Prostate gland (tissue), 2 donors: Measurements from ENCODE around the gene USP21. TPM values are rescaled to one million over a fixed set of nuclear protein-coding genes. Genes with fewer than 3 reads are reported as not detected.

Experiments
- DNase-seq: peaks from one replicate; pipeline ENCODE4 v3.0.0-alpha.2; 2019; ENCODE audit warnings: low spot score
- H3K27ac ChIP-seq, 2 donors: fragments of 200-600 bp; sonication (generic); 2 replicates each; pipeline ENCODE4 v1.5.1; 2017 to 2019
- H3K27me3 ChIP-seq: fragments of 200-600 bp; sonication (generic); replicated peaks from 2 replicates; pipeline ENCODE4 v1.5.1; 2019; ENCODE audit not compliant: insufficient read depth
- H3K36me3 ChIP-seq, 2 donors: fragments of 200-600 bp; sonication (generic); 1 replicate in 1 of 2; 2 replicates in 1 of 2; pipeline versions ENCODE4 v1.5.1 to v1.8.1; 2017 to 2019
- H3K4me1 ChIP-seq: fragments of 200-600 bp; sonication (generic); replicated peaks from 2 replicates; pipeline ENCODE4 v1.5.1; 2019
- H3K4me3 ChIP-seq, 2 donors: fragments of 200-600 bp; sonication (generic); 2 replicates each; pipeline ENCODE4 v1.5.1; 2017 to 2019
- H3K9me3 ChIP-seq: fragments of 200-600 bp; sonication (generic); 2 replicates; pipeline ENCODE4 v1.5.1; 2017
- CTCF ChIP-seq, 4 experiments: fragments of 200-600 bp in 2 of 4; fragments of 450-650 bp in 2 of 4; sonication (generic) in 2 of 4; IDR thresholded peaks; 1 replicate in 3 of 4; 2 replicates in 1 of 4; pipeline ENCODE4 v1.5.1; 2016 to 2019; ENCODE audit warnings: antibody characterized with exemption in 4 of 4, mild to moderate bottlenecking in 2 of 4, moderate library complexity in 2 of 4
- POLR2A ChIP-seq: fragments of 450-650 bp; IDR thresholded peaks from one replicate; pipeline ENCODE4 v1.6.1; 2016; ENCODE audit warnings: antibody characterized with exemption, mild to moderate bottlenecking
- POLR2AphosphoS5 ChIP-seq: sonication (generic); formaldehyde crosslinking; IDR thresholded peaks from one replicate; pipeline ENCODE4 v1.6.1; 2017; ENCODE audit warnings: antibody characterized with exemption
- WGBS: methylation state at CpG from one replicate; pipeline ENCODE4 v1.1.5; 2018; 5-methylcytosine and 5-hydroxymethylcytosine counted together
- intact Hi-C: fragments of 100-400 bp; cut with DNase I; formaldehyde crosslinking; loops from one replicate; pipeline ENCODE4 v1.14.2; 2022
- total RNA-seq, 2 donors: library from RNA; depleted of rRNA; stranded (reverse); fragments of >200 nt; gene quantifications; one replicate each; pipeline ENCODE4 v1.1.0, GENCODE V29; 2016

USP21 gene, protein sequence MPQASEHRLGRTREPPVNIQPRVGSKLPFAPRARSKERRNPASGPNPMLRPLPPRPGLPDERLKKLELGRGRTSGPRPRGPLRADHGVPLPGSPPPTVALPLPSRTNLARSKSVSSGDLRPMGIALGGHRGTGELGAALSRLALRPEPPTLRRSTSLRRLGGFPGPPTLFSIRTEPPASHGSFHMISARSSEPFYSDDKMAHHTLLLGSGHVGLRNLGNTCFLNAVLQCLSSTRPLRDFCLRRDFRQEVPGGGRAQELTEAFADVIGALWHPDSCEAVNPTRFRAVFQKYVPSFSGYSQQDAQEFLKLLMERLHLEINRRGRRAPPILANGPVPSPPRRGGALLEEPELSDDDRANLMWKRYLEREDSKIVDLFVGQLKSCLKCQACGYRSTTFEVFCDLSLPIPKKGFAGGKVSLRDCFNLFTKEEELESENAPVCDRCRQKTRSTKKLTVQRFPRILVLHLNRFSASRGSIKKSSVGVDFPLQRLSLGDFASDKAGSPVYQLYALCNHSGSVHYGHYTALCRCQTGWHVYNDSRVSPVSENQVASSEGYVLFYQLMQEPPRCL
- 10 to 100 TPM; 28.1 to 32.1 TPM for total RNA-seq

- peak; percentile 91 for DNase-seq
- no peaks in the 10 kb centered on the region for H3K27me3 ChIP-seq
- H3K4me1 ChIP-seq = no peaks in the 10 kb centered on the region
- no peaks in the 10 kb centered on the region for H3K36me3 ChIP-seq
- intact Hi-C loops = no loop called here
- no peaks in the 10 kb centered on the region for H3K9me3 ChIP-seq
- peak within 1 kb of the TSS; percentile 71 to 100 for H3K4me3 ChIP-seq
- TF ChIP-seq CTCF (IDR thresholded peaks at IDR 0.05) (peak in 2 of 4 experiments; percentile 33 to 35), POLR2A (peak; percentile 63), POLR2AphosphoS5 (peak; percentile 95)
- peak within 1 kb of the TSS; percentile 87 to 90 for H3K27ac ChIP-seq
- under 1% methylated on average over 56 of the region's 60 CpGs for WGBS
Observed at GRCh38 chr1:161159087-161159912, at the start of gene USP21. USP21 (plus strand) TSS chr1:161159500; CDS start chr1:161160641, 1,141 bp downstream.

GRCh38 chr1:161111117-161111516 is 48.2 kb upstream of the USP21 start:
- intact Hi-C loops = no loop called here
- DNase-seq = no peak
- 98% methylated on average over 3 of the region's 3 CpGs for WGBS
- no peaks in the 10 kb centered on the region for H3K36me3 ChIP-seq
- no peaks in the 10 kb centered on the region for H3K4me1 ChIP-seq
- no peak overlapping the region for H3K4me3 ChIP-seq
- H3K9me3 ChIP-seq = no peaks in the 10 kb centered on the region
- no peak overlapping the region for H3K27ac ChIP-seq
- H3K27me3 ChIP-seq = no peaks in the 10 kb centered on the region
- TF ChIP-seq POLR2AphosphoS5 (no peak), POLR2A (no peak), CTCF (IDR thresholded peaks at IDR 0.05) (no peak)

DNA sequence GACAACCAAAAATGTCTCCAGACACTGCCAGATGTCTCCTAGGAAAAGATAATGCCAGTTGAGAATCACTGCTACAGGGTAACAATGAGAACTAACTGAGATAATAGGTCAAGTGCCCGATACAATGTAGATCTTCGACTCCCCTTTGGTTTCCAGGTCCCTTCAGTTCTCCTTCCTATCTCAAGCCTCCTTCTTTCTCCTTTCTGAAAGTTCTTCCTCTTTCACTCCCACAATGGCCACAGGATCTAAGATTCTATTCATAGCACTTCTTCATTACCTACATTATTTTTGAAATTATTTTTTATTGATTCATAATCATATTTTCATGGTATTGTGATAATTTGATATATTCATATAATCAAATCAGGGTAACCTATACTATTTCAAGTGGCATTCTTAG is 47.8 kb upstream of the USP21 start:
- no peak overlapping the region for H3K4me3 ChIP-seq
- H3K27ac ChIP-seq = no peak overlapping the region
- intact Hi-C loops = no loop called here
- no peaks in the 10 kb centered on the region for H3K4me1 ChIP-seq
- no peak for DNase-seq
- no peaks in the 10 kb centered on the region for H3K9me3 ChIP-seq
- TF ChIP-seq POLR2AphosphoS5 (no peak), CTCF (IDR thresholded peaks at IDR 0.05) (no peak), POLR2A (no peak)
- H3K27me3 ChIP-seq = no peaks in the 10 kb centered on the region
- 91% methylated on average over 2 of the region's 2 CpGs for WGBS
- H3K36me3 ChIP-seq = no peaks in the 10 kb centered on the region

DNA sequence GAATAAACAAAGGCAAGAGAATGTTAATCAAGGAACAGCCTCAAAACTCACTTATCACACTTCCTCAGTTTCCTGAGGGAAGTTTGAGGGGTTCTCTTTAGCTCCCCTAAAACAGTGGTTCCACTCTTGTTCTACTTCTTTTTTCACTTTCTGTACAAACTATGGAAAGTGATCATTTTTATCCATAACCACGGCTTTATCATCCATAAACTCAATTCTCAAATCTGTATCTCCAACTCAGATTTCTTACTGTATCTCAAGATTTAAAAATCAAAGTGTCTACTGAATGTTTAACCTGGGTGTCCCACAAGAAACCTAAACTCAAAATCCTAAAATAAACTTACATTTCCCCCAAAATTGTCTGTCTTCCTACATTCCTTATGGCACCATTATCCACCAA is 45.4 kb upstream of the USP21 start:
- intact Hi-C loops = no loop called here
- whole genome bisulfite sequencing = 89% methylated on average over 1 of the region's 1 CpG

More for the DNA sequence above, 45.4 kb upstream of the USP21 start:
- Histone ChIP-seq H3K4me3 (no peak overlapping the region), H3K4me1 (peaks cover 4% of the 10 kb centered on the region), H3K27ac (no peak overlapping the region), H3K27me3 (no peaks in the 10 kb centered on the region), H3K36me3 (no peaks in the 10 kb centered on the region), H3K9me3 (no peaks in the 10 kb centered on the region)
- TF ChIP-seq POLR2A = no peak
- no peak for TF ChIP-seq CTCF (IDR thresholded peaks at IDR 0.05)
- TF ChIP-seq POLR2AphosphoS5 = no peak
- DNase-seq = no peak
